Erythroblast (primary cell): Measurements from ENCODE around the gene RIOX2.

Source experiments
- DNase-seq, 2 experiments: peaks; one replicate each; lab custom pipeline; 2025; lab: John Stamatoyannopoulos, UW
- GATA1 ChIP-seq: IDR thresholded peaks from 2 replicates; pipeline ENCODE4 v1.6.1; 2011; ENCODE audit warnings: low read depth, mild to moderate bottlenecking, control low read depth, low read length, moderate library complexity
- POLR2A ChIP-seq: IDR thresholded peaks from 2 replicates; pipeline ENCODE4 v1.6.1; 2011; ENCODE audit warnings: mild to moderate bottlenecking, low read length

Gene RIOX2

DNA sequence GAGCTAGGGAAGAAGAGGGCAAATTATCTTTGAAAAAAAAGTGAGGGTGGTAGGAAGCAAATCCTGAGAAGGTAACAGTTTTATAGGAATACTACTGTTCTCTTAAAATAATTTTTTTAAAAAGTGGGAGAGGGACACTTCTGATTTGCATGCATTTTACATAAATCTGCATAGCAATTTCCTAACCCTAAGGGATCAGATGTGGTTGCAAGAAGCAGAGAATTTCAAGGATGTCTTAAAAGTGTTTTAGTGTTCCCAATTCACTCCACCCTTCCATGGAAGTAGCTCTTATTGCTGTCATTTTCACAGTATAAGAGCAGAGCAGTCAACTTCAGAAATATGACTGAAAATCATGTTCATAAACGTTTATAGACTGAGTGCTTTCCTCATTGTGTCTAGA, 27.8 kb upstream of the RIOX2 start:
- no peak for TF ChIP-seq GATA1
- no peak for TF ChIP-seq POLR2A

DNA sequence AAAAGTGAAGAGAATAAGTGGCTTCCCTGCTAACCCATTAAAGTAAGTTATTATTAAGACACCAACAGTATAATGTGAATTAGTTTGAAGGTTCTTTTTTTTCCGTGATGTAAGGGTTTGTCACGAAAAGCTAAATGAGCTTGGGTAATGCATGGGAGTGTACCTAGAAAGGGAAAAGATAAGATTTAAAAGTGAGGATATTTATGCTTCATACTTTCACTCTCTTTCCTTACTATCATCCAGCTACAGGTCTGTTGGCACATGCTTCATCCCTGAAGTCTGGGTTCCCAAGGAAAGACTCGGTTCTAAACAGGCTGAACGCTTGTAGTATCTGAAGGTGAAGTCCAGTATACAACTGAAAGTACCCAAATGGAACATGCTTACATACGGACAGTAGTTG, 26.9 kb upstream of the RIOX2 start:
- TF ChIP-seq POLR2A (no peak), GATA1 (no peak)
- no peak for DNase-seq

More for the DNA sequence above, 27.8 kb upstream of the RIOX2 start:
- no peak for DNase-seq

DNA sequence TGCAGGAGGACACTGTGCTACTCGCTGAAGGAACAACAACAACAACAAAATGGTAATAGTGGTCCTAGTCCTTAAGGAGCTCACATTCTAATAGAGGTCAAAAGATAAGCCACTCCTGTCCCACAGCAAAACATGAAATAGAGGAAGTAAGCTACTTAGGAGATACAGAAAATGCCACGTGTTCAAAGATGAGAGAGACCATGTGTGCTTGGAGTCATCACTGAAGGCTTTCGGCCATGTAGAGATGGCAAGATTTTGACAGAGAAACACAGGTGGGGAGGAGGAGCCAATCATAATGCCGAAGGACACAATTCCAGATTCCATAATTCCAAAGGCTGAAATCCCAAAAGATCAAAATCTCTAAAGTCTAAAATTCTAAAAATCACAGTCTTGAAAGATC, 24.8 kb upstream of the RIOX2 start:
- no peak for TF ChIP-seq GATA1
- no peak for TF ChIP-seq POLR2A
- DNase-seq: no peak

DNA sequence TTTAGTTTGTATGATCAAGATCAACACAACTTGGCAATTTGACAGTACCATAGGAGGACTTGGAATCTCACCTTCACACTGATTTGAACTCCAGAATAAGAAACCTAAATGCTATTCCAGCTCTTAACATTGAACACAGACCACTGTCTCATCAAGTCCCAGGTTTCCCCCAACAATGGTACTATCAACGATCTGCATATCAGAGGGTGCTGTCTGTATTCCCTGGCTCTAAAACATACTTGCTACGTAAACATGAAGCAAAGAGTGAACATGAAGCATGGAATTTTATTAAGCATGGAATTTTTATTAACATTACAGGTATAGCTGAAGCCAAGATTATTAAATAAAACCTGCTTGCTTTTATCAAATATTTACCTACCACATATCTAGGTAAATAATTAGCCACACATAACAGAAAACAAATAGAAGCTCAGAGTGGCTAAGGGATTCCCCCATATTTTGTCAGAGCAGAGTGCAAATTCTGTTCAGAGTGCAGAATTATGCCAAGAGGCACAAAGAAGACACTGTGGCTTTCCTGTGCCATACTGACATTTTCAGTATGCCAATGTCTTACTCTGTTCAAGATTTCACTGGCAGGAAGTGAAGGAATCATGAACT, 22.2 kb upstream of the RIOX2 start:
- no peak for DNase-seq
- no peak for TF ChIP-seq POLR2A
- TF ChIP-seq GATA1: no peak

DNA sequence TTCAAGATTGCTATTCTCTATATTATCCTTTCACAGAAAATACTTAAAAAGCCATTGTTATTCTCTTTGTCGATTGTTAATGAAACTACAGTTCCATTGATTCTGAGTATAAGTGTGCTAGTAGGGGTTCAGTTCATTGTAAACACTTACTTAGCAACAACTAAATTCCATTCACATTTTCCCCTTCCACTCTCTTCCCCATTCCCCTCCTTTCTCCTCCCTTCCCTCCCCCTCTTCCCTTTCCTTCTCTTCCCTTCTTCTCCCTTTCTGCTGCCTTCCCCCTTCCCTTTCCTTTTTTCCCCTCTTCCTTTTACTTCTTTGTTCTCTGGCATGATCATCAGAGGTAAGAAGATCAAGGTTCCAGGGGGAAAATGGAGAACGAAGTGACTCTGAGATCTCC, 21.3 kb upstream of the RIOX2 start:
- TF ChIP-seq GATA1 (no peak), POLR2A (no peak)
- DNase-seq: no peak

DNA sequence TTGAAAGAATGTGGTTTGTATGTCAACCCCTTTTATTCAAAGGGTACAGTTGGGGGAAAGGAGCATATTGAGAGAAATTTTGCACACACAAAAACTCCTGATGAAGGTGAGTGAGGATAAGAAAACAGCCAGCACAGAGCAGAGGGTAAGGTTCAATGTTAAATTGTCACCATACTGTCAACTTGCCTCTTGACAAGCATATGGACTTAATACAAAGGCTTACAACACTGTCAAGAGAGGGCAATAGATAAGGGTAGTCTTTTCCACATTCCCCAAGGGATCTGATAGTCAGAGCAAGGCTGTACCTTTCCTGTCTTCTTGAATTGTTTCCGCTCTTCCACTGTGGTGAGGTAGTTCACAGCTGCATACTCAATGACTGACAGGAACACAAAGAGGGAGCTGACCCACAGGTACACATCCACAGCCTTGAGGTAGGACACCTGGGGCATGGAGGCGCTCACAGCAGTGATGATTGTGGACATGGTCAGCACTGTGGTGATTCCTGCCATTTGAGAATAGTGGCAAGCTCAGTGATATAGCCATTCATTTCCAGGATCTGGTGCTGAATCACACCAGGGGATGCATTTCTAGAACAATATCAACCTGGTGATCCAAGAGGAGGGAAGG, 20.4 kb upstream of the RIOX2 start:
- no peak for DNase-seq
- TF ChIP-seq GATA1: no peak
- TF ChIP-seq POLR2A: no peak

DNA sequence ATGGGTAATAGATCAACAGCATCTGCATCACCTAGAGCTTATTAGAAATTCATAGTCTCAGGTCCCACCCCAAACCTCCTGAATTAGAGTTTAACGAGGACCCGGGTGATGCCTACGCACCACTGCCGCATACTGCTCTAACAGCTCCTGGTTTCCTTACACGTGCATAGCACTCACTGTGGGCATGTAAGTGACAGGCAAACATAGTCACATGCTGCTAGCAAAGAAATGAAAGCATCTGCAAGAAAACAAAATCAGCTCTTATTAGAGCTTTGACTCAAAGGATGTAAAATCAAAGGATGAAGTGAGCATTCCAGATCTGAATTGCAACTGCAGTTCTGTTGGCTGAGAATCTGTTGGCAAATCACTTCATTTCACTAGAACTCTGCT, 19.1 kb upstream of the RIOX2 start:
- no peak for DNase-seq
- TF ChIP-seq POLR2A: no peak
- no peak for TF ChIP-seq GATA1

DNA sequence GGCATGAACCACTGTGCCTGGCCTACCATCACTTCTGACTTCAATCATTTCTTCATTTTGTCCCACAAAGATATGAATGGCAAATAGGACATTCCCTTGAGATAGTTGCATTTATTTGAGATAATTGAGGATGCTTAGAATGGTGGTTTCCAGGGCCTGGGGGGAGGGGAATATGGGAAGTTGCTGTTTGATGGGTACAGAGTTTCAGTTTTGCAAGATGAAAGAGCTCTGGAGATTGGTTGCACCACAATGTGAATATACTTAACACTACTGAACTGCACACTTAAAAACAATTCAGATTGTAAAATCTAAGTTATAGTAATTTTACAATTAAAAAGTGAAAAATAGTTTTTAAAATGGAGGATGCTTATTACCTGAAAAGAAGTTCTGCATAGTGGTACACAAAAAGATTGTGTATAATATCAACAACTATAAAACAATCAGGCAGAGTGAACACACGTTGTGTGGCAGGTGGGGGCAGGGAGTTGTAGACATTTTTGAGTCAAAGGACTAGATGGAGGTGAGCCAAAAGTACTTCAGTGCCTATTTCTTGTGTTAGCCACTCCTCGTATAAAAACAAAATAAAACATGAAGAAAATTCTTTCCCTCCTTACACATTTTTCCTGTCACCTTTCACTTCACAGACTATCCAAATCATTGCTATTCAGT, 18.5 kb upstream of the RIOX2 start:
- TF ChIP-seq POLR2A (no peak), GATA1 (no peak)
- no peak for DNase-seq

DNA sequence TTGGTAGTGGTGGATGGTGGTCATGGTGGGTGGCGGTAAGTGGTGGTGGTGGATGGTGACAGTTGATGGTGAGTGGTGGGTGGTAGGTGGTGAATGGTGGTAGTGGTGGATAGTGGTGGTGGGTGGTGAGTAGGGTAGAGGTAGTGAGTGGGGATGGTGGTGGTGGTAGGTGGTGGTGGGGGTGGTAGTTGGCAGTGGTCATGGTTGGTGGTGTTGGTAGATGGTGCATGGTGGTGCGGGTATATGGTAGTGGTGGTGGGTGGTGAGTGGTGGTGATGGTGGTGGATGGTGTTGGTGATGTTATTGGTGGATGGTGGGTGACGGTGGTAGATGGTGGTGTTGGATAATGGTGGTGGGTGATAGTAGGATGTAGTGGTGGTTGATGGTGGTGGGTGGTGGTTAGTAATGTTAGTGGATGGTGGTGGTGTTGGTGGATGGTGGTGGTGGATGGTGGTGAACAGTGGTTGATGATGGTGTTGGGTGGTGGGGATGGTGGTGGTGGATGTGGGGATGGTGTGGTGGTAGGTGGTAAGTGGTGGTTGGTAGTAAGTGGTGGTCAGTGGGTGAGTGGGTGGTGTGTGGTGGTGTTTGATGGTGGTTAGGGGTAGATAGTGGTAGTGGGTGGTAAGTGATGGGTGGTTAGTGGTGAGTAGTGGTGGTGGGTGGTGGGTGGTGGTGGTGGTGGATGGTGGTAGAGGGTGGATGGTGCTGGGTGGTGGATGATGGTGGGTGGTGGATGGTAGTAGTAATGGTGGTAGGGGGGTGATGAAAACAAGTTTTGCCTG, 16.7 kb upstream of the RIOX2 start:
- no peak for TF ChIP-seq GATA1
- no peak for TF ChIP-seq POLR2A
- no peak for DNase-seq

DNA sequence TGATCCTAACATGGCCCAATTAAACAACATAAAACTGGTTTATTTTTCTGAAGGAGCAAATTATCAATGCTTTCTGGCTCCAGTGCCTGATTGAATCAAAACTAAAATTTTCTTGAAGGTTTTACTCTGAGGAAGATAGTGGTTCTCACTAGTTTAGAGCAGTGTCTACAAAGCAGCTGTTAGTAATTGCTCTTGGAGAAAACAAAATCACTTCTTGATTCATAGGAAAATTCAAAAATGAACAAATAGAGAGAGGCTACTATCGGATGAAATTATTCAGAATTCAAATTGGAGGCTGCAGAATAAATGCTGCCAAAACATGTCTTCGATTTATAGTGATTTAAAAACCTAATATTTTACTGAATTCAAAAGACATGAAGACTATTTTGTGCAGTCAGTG, 15.1 kb upstream of the RIOX2 start:
- TF ChIP-seq POLR2A: no peak
- no peak for TF ChIP-seq GATA1
- DNase-seq: no peak

DNA sequence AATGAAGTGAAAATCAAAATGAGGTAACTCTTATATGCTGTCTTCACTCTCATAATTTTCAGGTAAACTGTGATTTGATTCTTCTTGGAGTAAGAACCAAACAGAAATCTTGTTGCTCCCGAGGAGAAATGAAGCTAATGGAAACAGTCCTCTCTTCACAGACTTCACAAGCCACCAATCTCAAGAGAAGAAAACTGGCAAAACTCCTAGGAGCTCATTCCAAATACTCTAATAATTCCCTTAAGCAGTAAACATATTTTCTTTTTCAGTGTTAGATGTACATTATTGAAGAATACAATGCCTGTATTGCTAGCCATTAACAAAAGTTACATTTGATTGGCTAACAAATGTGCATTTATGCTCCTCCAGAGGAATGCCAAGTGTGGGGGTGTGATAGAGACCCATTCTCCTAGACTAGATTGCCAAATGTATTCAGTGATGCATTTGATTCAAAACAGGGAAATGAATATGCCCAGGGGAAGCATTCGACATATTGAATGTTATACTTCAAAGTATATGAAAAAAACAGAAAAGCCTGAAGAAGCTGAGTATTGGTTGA, 11.8 kb upstream of the RIOX2 start:
- TF ChIP-seq POLR2A (no peak), GATA1 (no peak)
- DNase-seq: no peak

DNA sequence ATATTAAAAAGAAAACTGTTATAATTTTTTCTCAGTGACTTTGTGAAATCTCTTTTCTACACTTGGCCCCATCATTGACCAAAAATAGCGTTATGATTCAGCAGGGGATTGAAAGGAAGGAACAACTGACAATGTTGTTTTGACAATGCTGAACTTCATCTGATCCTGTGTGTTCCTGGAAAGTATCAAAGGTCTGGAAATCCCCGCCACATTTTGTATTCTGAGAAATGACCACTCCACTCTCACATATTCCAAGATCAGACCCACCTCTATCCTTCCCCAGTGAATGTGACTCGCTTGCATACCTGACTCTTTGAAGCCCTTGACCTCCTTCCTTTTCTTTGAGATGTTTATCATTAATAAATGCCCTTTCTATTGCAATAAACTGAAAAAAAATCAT, 9.7 kb upstream of the RIOX2 start:
- no peak for TF ChIP-seq GATA1
- TF ChIP-seq POLR2A: no peak
- no peak for DNase-seq

DNA sequence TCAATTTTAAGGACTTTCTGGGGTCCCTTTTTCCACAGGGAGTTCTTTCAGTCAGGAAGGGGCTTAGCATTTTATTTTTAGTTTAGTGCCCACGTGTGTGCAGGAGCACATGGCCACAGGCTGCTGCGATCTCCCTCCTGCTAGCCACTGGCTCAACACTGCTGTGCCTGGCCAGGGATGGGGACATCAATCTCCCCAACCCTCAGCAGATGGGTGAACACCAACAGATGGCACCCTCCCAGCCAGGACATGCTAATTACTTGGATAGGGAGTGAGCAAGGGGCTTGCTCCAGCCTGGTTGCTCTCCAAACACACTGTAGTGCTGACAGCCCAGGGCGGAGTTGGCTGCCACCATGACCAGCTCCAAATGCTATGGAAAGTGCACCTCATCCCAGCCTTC, 7.4 kb upstream of the RIOX2 start:
- TF ChIP-seq GATA1 (no peak), POLR2A (no peak)
- DNase-seq: no peak

DNA sequence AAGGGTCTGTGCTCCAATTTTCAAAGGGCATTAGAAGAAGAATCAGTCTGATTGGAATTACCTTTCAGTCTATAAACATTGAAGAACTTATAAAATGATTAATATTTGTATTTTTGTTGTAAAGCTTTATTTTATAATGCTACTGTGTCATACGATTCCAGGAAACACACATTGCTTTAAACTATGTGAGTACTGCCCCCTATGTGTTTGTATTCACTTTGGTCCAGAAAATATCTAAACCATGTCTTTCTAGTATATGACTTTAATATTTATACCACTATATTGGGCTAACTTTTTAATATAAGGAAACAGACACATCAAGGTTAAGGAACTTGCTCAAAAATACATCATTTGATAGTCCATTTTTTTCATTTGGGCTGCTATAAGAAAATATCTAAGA, 3.2 kb upstream of the RIOX2 start:
- TF ChIP-seq GATA1: no peak
- TF ChIP-seq POLR2A: no peak
- no peak for DNase-seq
